ENCODE results near the gene IRGM.
A peak's percentile ranks its signal among the peaks of the same experiment; 100 is the strongest.
"Not testable (repeated sequence)": the region's sequence is repeated elsewhere in the genome, so short reads cannot be mapped to it uniquely, and the experiment has no call there.

The IRGM gene, protein sequence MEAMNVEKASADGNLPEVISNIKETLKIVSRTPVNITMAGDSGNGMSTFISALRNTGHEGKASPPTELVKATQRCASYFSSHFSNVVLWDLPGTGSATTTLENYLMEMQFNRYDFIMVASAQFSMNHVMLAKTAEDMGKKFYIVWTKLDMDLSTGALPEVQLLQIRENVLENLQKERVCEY

DNA sequence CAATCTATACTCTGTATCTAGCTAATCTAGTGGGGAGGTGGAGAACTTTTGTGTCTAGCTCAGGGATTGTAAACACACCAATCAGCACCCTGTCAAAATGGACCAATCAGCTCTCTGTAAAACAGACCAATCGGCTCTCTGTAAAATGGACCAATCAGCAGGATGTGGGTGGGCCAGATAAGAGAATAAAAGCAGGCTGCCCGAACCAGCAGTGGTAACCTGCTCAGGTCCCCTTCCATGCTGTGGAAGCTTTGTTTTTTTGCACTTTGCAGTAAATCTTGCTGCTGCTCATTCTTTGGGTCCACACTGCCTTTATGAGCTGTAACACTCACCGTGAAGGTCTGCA, at the start of gene IRGM:
Gene IRGM, plus strand, starts transcription at position 214 of the 346 bp plus-strand sequence. CDS start 1,603 bp downstream, outside the sequence.
- DNase-seq (ENCODE audit: low read depth): not testable (repeated sequence)

DNA sequence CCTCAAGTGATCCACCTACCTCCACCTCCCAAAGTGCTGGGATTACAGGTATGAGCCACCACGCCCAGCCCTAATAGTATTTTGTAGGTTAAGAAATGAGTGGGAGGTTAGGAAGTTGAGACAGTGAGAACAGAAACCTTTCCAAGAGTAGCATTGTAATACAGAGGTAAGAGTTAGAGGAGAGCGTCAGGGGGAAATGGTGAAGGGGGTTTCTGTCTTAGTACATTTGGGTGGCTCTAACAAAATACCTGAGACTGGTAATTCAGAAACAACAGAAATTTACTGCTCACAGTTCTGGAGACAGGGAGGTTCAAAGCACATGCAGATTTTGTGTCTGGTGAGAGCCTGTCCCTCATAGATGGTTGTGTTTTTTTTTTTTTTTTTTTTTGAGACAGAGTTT, 48.9 kb upstream of the IRGM start:
- no peak for DNase-seq (ENCODE audit: low read depth)

DNA sequence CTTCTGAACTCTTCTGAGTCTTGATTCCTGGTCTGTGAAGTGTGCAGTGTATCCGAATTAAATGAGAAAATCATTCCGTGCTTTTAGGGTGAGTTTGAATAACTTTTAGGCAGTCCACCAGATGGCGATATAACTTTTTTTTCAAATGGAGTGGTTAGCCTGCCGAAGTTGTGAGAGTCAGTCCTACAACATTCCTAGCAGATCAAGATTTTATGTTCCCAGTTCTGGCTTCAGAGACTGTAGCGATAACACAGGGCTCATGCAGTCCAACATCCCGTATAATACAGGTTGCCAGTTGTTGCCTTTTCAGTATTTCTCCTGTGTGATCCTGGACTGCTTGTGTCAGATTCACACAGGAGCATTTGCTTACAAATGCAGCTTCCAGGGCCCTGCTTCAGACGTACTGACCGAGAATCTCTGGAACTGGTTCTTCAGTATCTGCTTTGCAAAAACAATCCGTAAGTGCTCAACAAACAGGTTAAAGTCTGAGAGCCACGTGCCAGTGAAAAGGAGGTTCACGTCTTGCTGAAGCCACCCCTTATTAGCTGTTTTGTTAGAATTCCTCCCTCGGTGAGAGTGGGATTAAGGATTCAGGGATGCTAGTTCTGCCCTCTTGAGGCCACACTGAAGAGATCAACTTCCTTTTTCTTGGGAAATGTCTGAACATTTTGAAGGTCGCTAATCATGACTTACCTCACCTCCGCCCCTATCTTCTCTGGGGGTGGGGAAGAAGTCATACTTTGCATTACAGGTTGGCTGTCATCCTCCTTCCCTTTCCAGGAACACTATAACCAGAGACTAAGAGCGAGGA, 45.0 kb upstream of the IRGM start:
- DNase-seq (ENCODE audit: low read depth): no peak

DNA sequence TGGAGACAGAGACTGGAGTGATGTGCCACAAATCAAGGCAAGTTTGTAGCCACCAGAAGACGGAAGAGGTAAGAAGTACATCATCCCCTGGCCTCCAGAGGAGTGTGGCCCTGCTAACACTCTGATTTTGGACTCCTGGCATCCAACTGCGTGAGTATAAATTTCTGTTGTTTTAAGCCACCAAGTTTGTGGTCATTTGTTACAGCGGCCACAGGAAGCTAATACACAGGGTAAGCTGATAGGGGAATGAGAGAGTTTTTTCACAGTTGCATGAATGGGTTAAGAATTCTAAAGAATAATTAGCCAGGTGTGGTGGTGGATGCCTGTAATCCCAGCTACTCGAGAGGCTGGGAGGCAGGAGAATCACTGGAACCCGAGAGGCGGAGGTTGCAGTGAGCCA, 41.9 kb upstream of the IRGM start:
- no peak for DNase-seq (ENCODE audit: low read depth)

DNA sequence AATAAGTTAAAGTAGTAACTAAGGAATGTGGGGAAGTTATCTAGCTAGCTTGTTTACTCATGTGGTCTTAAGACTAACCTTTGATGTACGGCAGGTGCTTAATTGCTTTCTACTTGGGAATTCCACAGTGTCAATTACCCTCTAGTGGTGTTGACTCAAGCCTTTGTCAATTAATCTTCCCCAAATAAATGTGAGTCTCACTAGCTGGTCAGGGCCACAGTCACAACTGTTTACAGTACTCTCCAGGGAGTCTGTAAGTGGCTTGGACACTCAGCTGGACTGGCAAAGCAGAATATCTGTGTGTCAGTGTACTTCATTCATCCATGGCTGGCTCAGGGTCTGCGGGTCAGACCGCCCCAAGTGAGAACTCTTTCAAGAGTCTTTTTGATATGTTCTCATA, 37.0 kb upstream of the IRGM start:
- no peak for DNase-seq (ENCODE audit: low read depth)

DNA sequence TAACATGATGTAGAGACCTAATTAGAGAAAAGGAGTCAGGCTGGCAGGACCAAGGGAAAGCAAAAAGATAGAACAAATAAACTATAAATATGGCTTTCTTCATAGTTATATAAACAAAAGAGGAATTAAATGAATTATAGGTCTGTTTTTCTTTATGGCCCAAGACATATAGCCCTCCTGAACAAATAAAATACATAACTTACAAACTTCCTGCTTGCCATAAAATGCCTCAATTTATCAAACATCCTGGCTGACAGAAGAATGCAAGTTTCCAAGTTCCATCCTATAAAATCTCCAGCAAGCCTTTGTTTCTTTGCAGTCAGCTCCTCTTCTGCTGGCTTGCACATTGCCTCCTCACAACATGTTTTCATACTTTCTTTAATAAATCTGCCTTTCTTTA, 31.3 kb upstream of the IRGM start:
- DNase-seq (ENCODE audit: low read depth): no peak

DNA sequence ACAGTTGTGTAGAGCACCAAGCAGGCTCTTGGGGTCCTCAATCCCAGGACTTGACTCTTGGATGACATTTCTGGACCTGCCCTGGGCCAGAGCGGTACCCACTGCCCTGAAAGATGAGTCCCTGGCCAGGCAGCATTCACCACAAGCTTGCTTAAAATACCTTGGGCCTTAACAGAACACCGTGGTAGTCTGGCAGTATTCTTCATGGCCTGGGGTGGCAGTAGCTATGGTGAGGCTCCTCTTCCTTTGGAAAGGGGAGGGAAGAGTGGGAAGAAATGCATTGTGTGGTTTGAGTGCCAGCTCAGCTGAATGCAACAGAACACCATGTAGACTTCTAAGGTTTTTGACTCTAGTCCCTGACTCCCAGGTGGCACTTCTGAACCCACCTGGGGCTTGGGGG, 29.4 kb upstream of the IRGM start:
- no peak for DNase-seq (ENCODE audit: low read depth)

DNA sequence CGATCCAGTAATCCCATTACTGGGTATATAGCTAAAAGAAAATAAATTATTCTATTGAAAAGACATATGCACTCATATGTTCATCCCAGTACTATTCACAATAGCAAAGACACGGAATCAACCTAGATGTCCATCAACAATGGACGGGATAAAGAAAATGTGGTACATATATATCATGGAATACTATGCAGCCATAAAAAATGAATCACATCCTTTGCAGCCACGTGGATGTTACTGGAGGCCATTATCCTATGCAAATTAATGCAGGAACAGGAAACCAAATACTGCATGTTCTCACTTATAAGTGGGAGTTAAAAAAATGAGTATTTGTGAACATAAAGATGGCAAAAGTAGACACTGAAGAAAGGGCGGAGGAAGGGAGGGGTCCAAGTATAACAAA, 16.6 kb upstream of the IRGM start:
- DNase-seq (ENCODE audit: low read depth): no peak

DNA sequence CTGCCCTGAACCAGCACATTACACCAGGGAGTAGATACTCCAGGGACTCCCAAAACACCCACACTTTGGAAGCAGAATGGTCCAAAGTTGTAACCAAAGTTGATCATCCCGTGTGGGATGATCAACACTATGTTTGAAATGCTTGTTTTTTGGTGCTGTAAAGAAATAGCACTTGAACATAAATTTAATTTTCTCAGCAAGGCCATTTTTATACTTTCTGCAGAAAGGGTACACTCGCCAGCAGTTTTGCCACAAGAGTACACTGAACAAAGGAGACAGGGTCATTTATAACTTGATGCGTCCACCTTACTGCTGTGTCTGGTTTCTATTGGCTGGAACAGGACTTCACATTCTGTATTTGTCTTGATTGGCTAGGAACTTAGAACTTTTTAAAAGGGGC, 14.5 kb upstream of the IRGM start:
- DNase-seq (ENCODE audit: low read depth): not testable (repeated sequence)

DNA sequence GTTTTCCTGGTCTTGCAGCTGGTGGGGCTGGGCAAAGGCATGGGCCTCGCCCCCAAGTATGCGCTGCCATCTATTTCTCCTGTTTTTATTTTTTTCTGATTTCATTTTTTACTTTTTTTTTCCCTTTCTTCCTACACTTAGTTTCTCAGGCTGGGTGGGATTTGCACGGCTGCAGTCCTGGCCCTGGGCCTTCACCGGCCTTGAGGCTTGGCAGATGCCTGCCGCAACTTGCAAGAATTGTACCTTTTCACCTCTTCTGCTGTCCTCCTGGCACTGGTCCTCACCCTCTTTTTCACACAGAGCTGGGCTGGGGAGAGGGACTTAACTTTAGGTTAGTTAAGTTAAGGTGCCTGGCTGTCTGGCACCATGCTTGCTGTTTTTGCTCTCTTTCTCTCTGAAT, 10.3 kb upstream of the IRGM start:
- DNase-seq (ENCODE audit: low read depth): no peak

DNA sequence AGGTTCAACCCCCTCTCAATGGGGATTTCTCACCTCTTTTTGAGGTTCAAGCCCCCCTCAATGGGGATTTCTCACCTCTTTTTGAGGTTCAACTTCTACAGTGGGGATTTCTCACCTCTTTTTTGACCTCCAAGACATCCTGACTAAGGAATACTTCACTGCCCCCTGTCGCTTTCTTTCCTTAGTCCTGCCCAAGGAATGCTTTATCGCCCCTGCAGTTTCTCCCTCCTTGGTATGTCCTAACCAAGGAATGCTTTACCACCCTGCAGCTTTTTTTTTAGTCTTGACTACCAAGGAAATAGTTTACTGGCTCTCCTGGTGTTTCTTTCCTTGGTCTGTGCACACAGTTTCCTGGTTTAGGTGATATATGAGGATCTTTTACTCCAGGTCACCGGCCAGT, 9.6 kb upstream of the IRGM start:
- DNase-seq (ENCODE audit: low read depth): no peak

DNA sequence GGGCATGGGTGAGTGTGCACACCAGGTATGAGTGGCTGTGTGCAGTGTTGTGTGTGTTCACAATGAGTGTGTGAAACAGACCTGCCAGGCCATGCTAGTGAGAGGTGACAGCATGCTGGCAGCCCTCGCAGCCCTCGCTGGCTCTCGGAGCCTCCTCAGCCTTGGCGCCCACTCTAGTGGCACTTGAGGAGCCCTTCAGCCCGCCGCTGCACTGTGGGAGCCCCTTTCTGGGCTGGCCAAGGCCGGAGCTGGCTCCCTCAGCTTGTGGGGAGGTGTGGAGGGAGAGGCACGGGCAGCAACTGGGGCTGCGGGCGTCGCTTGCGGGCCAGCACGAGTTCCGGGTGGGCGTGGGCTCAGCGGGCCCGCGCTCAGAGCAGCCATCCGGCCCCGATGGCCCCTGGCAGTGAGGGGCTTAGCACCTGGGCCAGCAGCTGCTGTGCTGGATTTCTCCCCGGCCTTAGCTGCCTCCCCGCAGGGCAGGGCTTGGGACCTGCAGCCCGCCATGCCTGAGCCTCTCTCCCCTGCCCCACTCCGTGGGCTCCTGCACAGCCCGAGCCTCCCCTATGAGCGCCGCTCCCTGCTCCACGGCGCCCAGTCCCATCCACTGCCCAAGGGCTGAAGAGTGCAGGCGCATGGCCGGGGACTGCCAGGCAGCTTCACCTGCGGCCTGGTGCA, 999 bp upstream of the IRGM start:
- DNase-seq (ENCODE audit: low read depth): not testable (repeated sequence)

DNA sequence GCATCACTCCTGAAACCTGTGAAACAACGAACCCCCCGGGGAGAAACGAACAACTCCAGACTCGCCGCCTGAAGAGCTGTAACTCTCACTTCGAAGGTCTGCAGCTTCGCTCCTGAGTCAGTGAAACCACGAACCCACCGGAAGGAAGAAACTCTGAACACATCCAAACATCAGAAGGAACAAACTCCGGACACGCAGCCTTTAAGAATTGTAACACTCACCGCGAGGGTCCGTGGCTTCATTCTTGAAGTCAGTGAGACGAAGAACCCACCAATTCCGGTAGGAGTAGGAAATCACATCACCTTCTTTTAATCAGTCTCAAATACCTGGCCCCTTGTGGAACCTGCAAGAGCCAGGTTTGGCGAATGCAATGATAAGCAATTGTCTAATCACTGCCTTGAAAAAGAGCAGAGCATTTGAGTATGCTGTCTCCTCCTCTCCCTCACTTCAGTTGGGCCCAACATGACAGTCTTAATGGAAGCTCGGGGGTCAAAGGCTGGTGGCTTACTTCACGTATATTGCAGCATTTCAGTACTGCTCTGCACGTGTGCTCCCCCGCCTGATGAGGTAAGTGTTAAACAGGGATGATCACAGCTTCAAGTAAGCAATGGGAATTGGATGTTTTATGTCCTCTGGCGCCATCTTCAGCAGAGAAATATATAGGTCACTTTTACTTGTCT, 473 bp downstream of the IRGM start:
- peak; percentile 39 for DNase-seq (ENCODE audit: low read depth)

DNA sequence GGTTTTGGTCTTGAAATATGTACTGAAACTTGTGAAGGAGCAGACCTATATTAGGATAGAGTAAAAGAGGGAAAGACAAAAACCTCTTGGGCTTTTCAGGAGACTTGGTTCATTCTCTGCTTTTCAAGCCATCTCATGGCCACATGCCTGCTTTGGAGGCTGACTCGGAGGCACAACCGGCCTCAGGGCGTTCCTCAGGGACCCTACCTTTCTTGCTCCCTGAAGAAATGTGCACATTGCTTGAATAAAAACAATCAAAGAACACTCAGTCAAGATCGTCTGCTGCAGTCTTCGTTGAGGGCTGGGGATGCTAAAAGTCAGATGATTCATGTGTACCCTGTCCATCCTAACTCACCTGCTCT, 994 bp downstream of the IRGM start:
- no peak for DNase-seq (ENCODE audit: low read depth)

DNA sequence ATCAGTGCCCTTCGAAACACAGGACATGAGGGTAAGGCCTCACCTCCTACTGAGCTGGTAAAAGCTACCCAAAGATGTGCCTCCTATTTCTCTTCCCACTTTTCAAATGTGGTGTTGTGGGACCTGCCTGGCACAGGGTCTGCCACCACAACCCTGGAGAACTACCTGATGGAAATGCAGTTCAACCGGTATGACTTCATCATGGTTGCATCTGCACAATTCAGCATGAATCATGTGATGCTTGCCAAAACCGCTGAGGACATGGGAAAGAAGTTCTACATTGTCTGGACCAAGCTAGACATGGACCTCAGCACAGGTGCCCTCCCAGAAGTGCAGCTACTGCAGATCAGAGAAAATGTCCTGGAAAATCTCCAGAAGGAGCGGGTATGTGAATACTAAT, 1.9 kb downstream of the IRGM start:
- DNase-seq (ENCODE audit: low read depth): no peak

DNA sequence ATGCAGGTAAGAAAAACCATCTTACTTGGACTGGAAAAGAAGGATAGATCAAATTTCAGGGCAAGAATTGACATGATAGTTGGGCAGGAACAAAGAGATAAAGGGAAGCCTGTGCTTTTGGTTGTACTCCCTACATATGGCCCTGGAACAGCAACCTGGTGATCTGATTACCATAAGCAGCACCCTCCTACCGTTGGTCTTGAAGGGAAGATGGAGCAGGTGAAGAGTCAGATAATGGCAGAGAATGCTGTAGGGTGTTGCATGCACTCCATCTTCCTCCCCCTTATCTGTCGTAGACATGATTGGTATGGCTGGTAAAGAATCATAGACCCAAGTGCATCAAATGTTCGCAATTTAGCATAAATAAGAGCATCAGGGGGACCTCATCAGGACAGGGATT, 4.7 kb downstream of the IRGM start:
- no peak for DNase-seq (ENCODE audit: low read depth)

DNA sequence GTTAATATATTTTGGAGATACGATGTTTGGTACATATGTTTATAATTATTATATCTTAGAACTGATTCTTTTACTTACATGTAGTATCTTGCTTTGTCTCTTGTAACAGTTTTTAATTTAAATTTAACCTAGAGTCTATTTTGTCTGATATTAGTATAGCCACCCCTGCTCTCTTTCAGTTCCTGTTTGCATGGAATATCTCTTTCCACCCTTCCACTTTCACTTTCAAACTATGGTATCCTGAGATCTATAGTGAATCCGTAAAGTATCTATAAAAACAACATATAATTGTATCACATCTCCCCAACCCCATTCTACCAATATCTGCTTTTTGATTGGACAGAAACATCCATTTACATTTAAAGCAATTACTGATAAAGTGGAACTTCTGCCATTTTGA, 7.2 kb downstream of the IRGM start:
- DNase-seq (ENCODE audit: low read depth): no peak

DNA sequence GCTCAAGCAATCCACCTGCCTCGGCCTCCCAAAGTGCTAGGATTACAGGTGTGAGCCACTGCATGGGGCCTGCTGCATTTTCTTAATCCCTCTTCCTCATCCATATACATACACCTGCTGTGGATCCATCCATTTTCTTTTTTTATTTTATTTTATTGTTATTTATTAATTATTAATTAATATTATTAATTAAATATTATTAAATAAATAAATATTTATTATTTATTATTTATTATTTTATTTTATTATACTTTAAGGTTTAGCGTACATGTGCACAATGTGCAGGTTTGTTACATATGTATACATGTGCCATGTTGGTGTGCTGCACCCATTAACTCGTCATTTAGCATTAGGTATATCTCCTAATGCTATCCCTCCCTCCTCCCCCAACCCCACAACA, 10.4 kb downstream of the IRGM start:
- not testable (repeated sequence) for DNase-seq (ENCODE audit: low read depth)

DNA sequence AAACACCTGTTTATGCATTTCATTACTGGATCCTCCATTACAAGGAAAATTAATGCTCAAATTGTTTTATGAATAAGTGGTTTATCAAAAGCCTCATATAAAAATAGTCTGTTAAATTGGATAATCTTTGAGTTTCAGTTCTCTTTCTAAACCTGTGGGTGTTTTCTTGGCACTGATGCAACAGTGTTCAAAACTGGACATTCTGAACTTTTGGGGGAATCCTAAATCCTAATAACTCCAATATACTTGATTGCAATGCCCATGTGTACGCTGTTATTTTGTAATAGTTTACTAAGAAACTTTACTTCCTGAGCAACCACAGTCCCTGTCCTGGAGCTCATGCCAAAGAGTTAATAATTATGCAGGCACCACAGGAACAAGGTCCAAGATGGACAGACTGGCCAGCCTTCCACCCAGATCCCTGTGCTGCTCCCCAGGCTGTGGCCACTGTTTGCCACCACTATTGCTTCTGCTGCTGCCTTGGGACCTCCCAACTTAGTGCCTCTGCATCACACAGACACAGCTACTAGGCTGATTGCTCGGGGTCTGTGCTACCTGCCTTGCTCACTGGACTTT, 14.0 kb downstream of the IRGM start:
- DNase-seq (ENCODE audit: low read depth): no peak

DNA sequence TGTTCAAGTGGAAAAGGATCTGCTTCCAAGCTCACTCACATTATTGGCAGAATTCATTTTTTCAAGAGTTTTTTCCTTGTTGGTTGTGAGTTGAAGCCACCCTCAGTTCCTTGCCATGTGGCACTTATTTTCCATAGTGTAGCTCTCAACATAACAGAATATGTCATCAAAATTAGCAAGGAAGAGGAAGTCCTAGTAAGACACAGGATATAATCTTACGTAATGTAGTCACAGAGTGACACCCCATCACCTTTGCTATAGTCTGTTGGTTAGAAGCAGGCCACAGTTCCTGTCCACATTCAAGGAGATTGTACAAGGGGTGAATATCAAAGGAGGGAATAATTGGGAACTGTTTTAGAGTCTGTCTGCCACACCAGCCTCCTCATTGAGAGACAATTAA, 15.7 kb downstream of the IRGM start:
- no peak for DNase-seq (ENCODE audit: low read depth)

DNA sequence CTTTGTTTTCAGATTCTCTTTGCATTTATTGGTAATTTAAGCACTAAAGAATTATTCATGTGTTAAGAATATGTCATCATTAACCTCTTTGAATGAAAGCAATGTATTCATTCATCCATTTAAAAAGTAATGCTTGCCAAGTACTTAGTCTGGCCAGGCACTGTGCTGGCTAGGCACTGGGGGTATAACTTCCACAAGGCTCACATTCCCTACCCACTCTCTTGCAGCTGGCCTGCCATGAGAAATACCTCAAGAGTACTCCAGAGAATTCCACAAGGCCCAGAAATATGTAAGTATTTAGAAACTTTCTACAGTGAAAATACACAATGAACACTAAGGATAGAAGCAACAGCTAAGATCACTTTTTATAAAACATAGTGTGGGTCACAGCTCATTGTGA, 33.0 kb downstream of the IRGM start:
- no peak for DNase-seq (ENCODE audit: low read depth)

Measured in activated T-cell treated with anti-CD3 and anti-CD28 coated beads for 48 hours (primary cell).